GM18517 (cell line): ENCODE data around the gene AGBL1.

ENCODE experiments used
- ATAC-seq: cut with Tn5 transposase; IDR thresholded peaks from one replicate; pipeline ENCODE4 v1.9.1; 2021; ENCODE audit warnings: mild to moderate bottlenecking, moderate library complexity; ENCODE audit not compliant: unreplicated experiment

The AGBL1 gene

GRCh38 chr15:86079508-86080266 lies at the start of gene AGBL1:
Gene AGBL1 (plus strand): TSS chr15:86079871.
- ATAC-seq: no peak

- ATAC-seq: no peak
These were observed 44.8 kb upstream of the AGBL1 start for GRCh38 chr15:86034904-86035303.

GRCh38 chr15:86036243-86036642 lies 43.4 kb upstream of the AGBL1 start:
- no peak for ATAC-seq

GRCh38 chr15:86038491-86038890 lies 41.2 kb upstream of the AGBL1 start:
- ATAC-seq: no peak

GRCh38 chr15:86040356-86041033 lies 39.2 kb upstream of the AGBL1 start:
- ATAC-seq: no peak

GRCh38 chr15:86041399-86041798 lies 38.3 kb upstream of the AGBL1 start:
- ATAC-seq: no peak

GRCh38 chr15:86042226-86042625 lies 37.4 kb upstream of the AGBL1 start:
- ATAC-seq: no peak

GRCh38 chr15:86044981-86045380 lies 34.7 kb upstream of the AGBL1 start:
- ATAC-seq: no peak

GRCh38 chr15:86054338-86054737 lies 25.3 kb upstream of the AGBL1 start:
- no peak for ATAC-seq

- ATAC-seq: no peak
These were observed 24.0 kb upstream of the AGBL1 start for GRCh38 chr15:86055688-86056087.

- ATAC-seq: no peak
These were observed 19.8 kb upstream of the AGBL1 start for GRCh38 chr15:86059851-86060250.

- no peak for ATAC-seq
These were observed 19.0 kb upstream of the AGBL1 start for GRCh38 chr15:86060674-86061073.

- no peak for ATAC-seq
These were observed 18.1 kb upstream of the AGBL1 start for GRCh38 chr15:86061581-86061980.

GRCh38 chr15:86062646-86063243 lies 16.9 kb upstream of the AGBL1 start:
- no peak for ATAC-seq

- ATAC-seq: no peak
These were observed 16.1 kb upstream of the AGBL1 start for GRCh38 chr15:86063356-86064095.

GRCh38 chr15:86064326-86064725 lies 15.3 kb upstream of the AGBL1 start:
- no peak for ATAC-seq

- no peak for ATAC-seq
These were observed 13.4 kb upstream of the AGBL1 start for GRCh38 chr15:86066174-86066834.

- ATAC-seq: no peak
These were observed 6.4 kb upstream of the AGBL1 start for GRCh38 chr15:86073281-86073680.

GRCh38 chr15:86076468-86076867 lies 3.2 kb upstream of the AGBL1 start:
- ATAC-seq: no peak

- no peak for ATAC-seq
These were observed 2.6 kb upstream of the AGBL1 start for GRCh38 chr15:86077070-86077469.

GRCh38 chr15:86080302-86080701 lies 631 bp downstream of the AGBL1 start:
- ATAC-seq: no peak
